Karpas-422 (cell line): ENCODE measurements around the gene BACH2. TPM values are rescaled to one million over a fixed set of nuclear protein-coding genes. Genes with fewer than 3 reads are reported as not detected.

Experiments
- DNase-seq: peaks from one replicate; pipeline ENCODE4 v3.0.0-alpha.2; 2015
- H2AFZ ChIP-seq: fragments of 200-600 bp; sonication (generic); 2 replicates; pipeline ENCODE4 v1.6.1; 2014; ENCODE audit warnings: antibody characterized with exemption, low read length, mixed read lengths
- H3K27ac ChIP-seq: fragments of 200-600 bp; sonication (generic); 2 replicates; pipeline ENCODE4 v1.5.1; 2014; ENCODE audit warnings: mild to moderate bottlenecking, low read length, moderate library complexity
- H3K27me3 ChIP-seq: fragments of 200-600 bp; sonication (generic); 2 replicates; pipeline ENCODE4 v1.6.1; 2014; ENCODE audit warnings: low read length, mixed read lengths
- H3K36me3 ChIP-seq: fragments of 200-600 bp; sonication (generic); 2 replicates; pipeline ENCODE4 v1.6.1; 2014; ENCODE audit warnings: low read length, mixed read lengths; ENCODE audit not compliant: insufficient read depth
- H3K4me1 ChIP-seq: fragments of 200-600 bp; sonication (generic); 2 replicates; pipeline ENCODE4 v1.6.1; 2014; ENCODE audit warnings: mild to moderate bottlenecking, low read length, mixed read lengths
- H3K4me2 ChIP-seq: fragments of 200-600 bp; sonication (generic); 2 replicates; pipeline ENCODE4 v1.6.1; 2014; ENCODE audit warnings: low read length, low read depth, mild to moderate bottlenecking; ENCODE audit not compliant: poor library complexity, severe bottlenecking
- H3K4me3 ChIP-seq: fragments of 200-600 bp; sonication (generic); 2 replicates; pipeline ENCODE4 v1.5.1; 2014; ENCODE audit warnings: mild to moderate bottlenecking, antibody characterized with exemption, low read length, mixed read lengths
- H3K79me2 ChIP-seq: fragments of 200-600 bp; sonication (generic); 2 replicates; pipeline ENCODE4 v1.6.1; 2014; ENCODE audit warnings: mild to moderate bottlenecking, low read length, mixed read lengths
- H3K9ac ChIP-seq: fragments of 200-600 bp; sonication (generic); 2 replicates; pipeline ENCODE4 v1.6.0; 2014; ENCODE audit warnings: low read length
- H3K9me2 ChIP-seq: fragments of 200-600 bp; sonication (generic), shearing (Covaris generic); replicated peaks from 2 replicates; pipeline ENCODE4 v1.6.0; 2014; ENCODE audit warnings: mild to moderate bottlenecking, low read length, moderate library complexity; ENCODE audit not compliant: insufficient read depth
- H3K9me3 ChIP-seq: fragments of 300-700, 200-600 bp; sonication (generic); 2 replicates; pipeline ENCODE4 v1.6.1; 2014; ENCODE audit warnings: low read length, mixed read lengths
- H4K20me1 ChIP-seq: fragments of 200-600 bp; sonication (generic); 2 replicates; pipeline ENCODE4 v1.6.1; 2014; ENCODE audit warnings: mild to moderate bottlenecking, antibody characterized with exemption, low read length, low read depth; ENCODE audit not compliant: insufficient read depth
- total RNA-seq: library from RNA; depleted of rRNA; stranded (reverse); fragments of >200 nt; shearing (Covaris generic); gene quantifications from 2 replicates; pipeline ENCODE4 v1.2.3, GENCODE V29; 2014; ENCODE audit warnings: low replicate concordance

Gene BACH2
- total RNA-seq, 1 experiment from 2014 or later, result 3.2 TPM

DNA sequence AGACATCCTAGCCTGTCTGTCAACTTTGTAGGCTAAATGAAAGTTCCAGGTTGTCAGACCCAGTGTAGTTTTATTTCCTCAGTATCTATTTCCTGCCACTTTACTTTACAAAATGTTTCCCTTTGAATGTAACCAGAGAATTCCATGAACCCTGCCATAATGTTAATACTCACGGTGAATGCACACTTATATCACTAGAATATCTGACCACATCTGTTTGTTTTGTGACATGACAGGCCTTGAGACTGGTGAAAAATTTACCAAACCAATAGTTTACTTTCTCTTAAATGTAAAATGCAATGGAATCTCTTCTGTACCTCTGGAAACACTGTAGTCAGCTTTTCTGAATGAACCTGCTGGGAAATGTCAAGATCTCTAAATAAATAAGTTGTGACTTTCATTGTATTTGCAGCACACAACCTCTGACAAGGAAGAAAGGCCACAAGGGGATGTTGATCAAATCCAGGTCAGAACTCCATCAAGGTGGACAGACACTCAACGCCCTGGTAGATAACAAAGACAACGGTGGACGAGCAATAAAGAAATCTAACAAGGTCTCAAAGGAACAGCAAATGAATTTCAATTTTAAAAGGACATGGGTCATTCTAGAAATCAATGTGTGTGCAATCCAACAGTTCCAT lies 59.2 kb downstream of the BACH2 start:
- no peak for DNase-seq
- Histone ChIP-seq H3K9me2 (no peaks in the 10 kb centered on the region), H3K79me2 (no peaks in the 10 kb centered on the region), H3K9ac (no peak overlapping the region), H3K4me1 (peaks cover 7% of the 10 kb centered on the region; the same call in 1 of the 2 replicates), H3K27me3 (no peaks in the 10 kb centered on the region), H4K20me1 (no peaks in the 10 kb centered on the region), H3K27ac (no peak overlapping the region), H3K36me3 (no peaks in the 10 kb centered on the region), H2AFZ (no peak overlapping the region), H3K4me3 (no peak overlapping the region), H3K4me2 (no peak overlapping the region), H3K9me3 (no peaks in the 10 kb centered on the region)

DNA sequence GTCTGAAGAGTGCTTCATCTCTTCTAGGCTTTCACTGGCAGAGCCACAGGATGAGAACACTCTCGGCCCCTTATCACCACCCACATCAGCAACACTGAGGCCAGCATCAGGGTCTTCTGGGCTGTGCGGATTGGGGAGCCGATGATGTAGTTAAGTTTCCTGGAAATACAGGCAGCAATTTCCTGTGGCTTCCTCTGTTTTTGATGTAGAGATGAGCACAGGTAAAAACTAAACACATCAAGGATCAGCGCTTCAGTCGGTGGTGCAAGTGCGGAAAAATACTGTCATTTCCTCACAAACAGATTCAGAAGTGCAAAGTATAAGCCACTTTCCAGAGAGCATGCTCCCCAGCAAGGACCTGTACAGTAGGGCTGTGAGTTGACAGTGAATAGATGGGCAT lies 62.6 kb downstream of the BACH2 start:
- H3K9me2 ChIP-seq, result no peaks in the 10 kb centered on the region
- H3K79me2 ChIP-seq, result no peaks in the 10 kb centered on the region
- no peak overlapping the region for H3K4me3 ChIP-seq
- no peaks in the 10 kb centered on the region for H3K9me3 ChIP-seq
- no peak overlapping the region for H3K27ac ChIP-seq
- no peak overlapping the region for H2AFZ ChIP-seq
- H3K9ac ChIP-seq, result no peak overlapping the region
- peaks cover 7% of the 10 kb centered on the region; the same call in 1 of the 2 replicates for H3K4me1 ChIP-seq
- H3K4me2 ChIP-seq, result no peak overlapping the region
- no peaks in the 10 kb centered on the region for H3K36me3 ChIP-seq
- H3K27me3 ChIP-seq, result no peaks in the 10 kb centered on the region
- no peak for DNase-seq
- H4K20me1 ChIP-seq, result no peaks in the 10 kb centered on the region

DNA sequence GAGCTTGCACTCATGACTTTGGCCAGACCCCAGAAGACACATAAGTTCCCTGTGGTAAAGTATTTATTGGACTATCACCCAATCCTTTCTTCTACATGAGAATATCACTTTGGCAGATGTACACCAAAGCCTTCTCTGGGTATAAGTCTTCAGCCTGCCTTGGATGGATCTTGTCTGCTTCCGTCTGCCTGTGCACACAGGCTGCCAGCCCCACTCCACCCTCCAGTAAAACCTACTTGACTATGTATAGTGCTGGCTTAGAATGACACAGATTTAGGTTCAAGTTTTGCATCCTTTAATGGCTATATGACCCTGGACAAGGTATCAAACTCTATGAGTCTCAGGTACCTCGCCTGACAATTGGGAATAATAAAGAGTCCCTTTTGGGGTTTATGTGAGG lies 63.4 kb downstream of the BACH2 start:
- Histone ChIP-seq H3K27me3 (no peaks in the 10 kb centered on the region), H3K4me3 (no peak overlapping the region), H3K4me2 (no peak overlapping the region), H3K79me2 (no peaks in the 10 kb centered on the region), H3K9ac (no peak overlapping the region), H3K27ac (no peak overlapping the region), H3K9me2 (no peaks in the 10 kb centered on the region), H2AFZ (no peak overlapping the region), H3K36me3 (no peaks in the 10 kb centered on the region), H4K20me1 (no peaks in the 10 kb centered on the region), H3K4me1 (peaks cover 7% of the 10 kb centered on the region; the same call in 1 of the 2 replicates), H3K9me3 (no peaks in the 10 kb centered on the region)
- no peak for DNase-seq

DNA sequence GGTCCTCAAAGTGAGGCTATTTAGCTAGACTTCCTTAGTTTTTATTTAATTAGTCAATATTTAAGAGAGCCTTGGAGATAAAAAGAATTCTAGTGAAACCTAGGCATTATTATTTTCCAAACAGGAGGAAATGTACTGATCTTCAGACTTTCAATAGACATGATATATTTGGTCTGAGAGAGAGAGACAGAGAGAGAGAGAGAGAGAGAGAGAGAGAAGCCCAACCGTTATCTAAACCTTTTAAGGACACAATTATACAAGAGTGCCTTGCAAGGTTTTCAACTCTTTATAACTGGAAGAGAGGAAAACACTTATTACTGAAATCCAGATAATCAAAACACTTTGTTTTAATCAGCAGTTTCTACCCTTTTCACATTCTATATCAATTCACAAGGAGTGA lies 64.8 kb downstream of the BACH2 start:
- Histone ChIP-seq H3K9ac (no peak overlapping the region), H4K20me1 (no peaks in the 10 kb centered on the region), H3K4me2 (no peak overlapping the region), H3K9me2 (no peaks in the 10 kb centered on the region), H3K4me1 (peaks cover 7% of the 10 kb centered on the region; the same call in 1 of the 2 replicates), H3K27me3 (no peaks in the 10 kb centered on the region), H2AFZ (no peak overlapping the region), H3K79me2 (no peaks in the 10 kb centered on the region), H3K4me3 (no peak overlapping the region), H3K36me3 (no peaks in the 10 kb centered on the region), H3K9me3 (no peaks in the 10 kb centered on the region), H3K27ac (no peak overlapping the region)
- DNase-seq, result no peak

DNA sequence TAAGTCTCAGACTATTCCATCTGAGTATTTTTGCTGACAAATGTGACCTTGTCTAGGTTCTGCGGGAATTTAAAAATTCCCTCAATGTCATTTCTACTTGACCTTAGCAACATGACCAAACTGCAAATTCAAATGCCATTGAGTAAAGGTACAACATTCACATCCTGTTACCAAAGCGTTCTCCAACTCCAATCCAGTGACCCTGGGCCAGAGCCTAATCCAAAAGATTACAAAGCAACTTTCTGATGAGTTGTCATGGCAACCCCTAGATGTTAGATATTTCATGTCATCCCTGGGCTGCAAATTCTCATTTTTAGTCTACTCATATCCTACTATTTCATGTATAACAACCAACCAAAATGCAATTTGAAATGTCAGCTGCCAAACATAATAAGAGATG lies 65.3 kb downstream of the BACH2 start:
- H3K9me3 ChIP-seq, result no peaks in the 10 kb centered on the region
- no peaks in the 10 kb centered on the region for H3K36me3 ChIP-seq
- H3K9me2 ChIP-seq, result no peaks in the 10 kb centered on the region
- H3K9ac ChIP-seq, result no peak overlapping the region
- H3K27me3 ChIP-seq, result no peaks in the 10 kb centered on the region
- no peak overlapping the region for H3K4me3 ChIP-seq
- no peak for DNase-seq
- no peaks in the 10 kb centered on the region for H4K20me1 ChIP-seq
- H3K4me2 ChIP-seq, result no peak overlapping the region
- H2AFZ ChIP-seq, result no peak overlapping the region
- no peak overlapping the region for H3K27ac ChIP-seq
- H3K79me2 ChIP-seq, result no peaks in the 10 kb centered on the region
- H3K4me1 ChIP-seq, result peaks cover 7% of the 10 kb centered on the region; the same call in 1 of the 2 replicates

DNA sequence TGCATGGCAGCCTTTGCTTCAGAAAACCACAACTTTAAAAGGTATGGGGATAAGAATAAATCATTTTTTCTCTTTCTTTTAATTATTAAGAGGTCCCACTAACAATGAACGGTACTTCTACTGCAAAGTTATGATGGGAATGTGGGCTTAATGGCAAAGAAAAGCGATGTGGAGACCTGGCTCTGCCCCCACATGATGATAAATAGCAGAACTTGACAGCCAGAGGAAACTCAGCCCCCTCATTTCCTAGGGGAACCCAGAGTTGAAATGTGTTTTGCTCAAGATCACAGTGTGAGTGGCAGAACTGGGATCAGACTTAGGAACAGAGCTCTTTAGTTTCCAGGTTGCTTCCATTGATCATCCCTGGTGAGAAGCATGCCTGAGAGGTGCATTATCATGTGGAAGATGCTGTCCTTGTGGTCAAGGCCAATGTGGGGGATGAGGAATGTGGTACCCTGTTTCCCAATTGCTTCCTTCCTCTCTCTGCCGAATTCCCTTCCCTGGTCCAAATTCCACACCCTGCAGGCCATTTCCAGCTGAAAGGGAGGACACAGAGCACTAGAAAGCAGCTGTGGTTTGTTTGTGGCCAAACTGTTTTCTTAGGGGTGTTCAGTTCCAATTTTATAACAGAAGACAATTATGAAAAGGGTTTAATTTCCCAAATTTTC lies 66.0 kb downstream of the BACH2 start:
- Histone ChIP-seq H3K36me3 (no peaks in the 10 kb centered on the region), H3K9me3 (no peaks in the 10 kb centered on the region), H3K9ac (no peak overlapping the region)

DNA sequence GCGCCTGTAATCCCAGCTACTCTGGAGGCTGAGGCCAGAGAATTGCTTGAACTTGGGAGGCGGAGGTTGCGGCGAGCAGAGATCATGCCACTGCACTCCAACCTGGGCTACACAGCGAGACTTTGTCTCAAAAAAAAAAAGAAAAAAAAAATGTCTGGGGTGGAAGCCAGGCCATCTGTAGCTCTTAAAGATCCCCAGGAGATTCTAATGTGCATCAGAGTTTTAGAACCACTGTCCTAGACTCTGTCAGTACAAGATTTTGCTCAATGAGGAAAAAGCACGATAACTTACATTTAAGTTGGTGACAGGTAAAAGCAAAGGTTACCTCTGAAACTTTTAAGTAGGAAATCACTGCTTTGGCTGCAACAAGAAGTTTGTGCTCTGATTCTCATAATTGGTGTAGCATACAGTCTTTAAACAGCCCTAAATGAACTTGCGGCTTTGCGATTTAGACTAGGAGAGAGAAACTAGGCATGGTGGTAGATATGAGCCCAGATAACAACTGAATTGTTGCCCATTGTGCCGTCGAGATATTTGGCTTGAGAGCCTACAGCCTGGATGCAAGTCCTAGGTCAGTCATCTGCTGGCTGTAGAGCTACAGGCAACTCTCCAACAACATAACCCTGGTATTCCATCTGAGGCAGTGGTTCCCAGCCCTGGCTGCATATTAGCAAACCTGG lies 67.2 kb downstream of the BACH2 start:
- DNase-seq, result no peak
- Histone ChIP-seq H3K79me2 (no peaks in the 10 kb centered on the region), H3K27me3 (no peaks in the 10 kb centered on the region), H3K9me2 (no peaks in the 10 kb centered on the region), H3K27ac (no peak overlapping the region), H4K20me1 (no peaks in the 10 kb centered on the region), H2AFZ (no peak overlapping the region), H3K36me3 (no peaks in the 10 kb centered on the region), H3K4me3 (no peak overlapping the region), H3K4me1 (peaks cover under 1% of the 10 kb centered on the region; the same call in 1 of the 2 replicates), H3K9me3 (no peaks in the 10 kb centered on the region), H3K4me2 (no peak overlapping the region), H3K9ac (no peak overlapping the region)

More for the DNA sequence above, 66.0 kb downstream of the BACH2 start:
- no peaks in the 10 kb centered on the region for H4K20me1 ChIP-seq
- no peaks in the 10 kb centered on the region for H3K9me2 ChIP-seq
- H3K4me1 ChIP-seq, result peaks cover 7% of the 10 kb centered on the region; the same call in 1 of the 2 replicates
- no peak for DNase-seq
- no peak overlapping the region for H3K4me3 ChIP-seq
- no peak overlapping the region for H2AFZ ChIP-seq
- no peak overlapping the region for H3K4me2 ChIP-seq
- H3K79me2 ChIP-seq, result no peaks in the 10 kb centered on the region
- no peaks in the 10 kb centered on the region for H3K27me3 ChIP-seq
- H3K27ac ChIP-seq, result no peak overlapping the region

DNA sequence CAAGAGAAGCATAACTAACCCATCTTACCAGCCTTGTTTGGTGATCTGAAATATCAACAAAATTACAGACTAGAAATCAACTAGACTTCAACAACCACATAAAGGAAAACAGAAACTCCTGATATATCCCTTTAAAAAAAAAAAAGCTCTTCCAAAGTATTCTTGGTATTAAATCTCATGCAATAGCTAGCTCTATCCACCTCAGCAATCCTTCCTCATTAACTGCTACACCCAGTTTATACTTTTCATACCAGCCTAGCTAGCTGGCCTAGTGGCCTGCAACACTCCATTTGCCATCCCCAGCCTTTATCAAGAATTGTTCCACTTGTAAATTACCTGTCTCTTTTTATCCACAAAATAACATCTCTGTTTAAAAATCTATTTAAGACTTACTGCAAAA lies 69.0 kb downstream of the BACH2 start:
- Histone ChIP-seq H3K27me3 (no peaks in the 10 kb centered on the region), H3K4me2 (no peak overlapping the region), H3K27ac (no peak overlapping the region), H3K36me3 (no peaks in the 10 kb centered on the region), H2AFZ (no peak overlapping the region), H3K4me3 (no peak overlapping the region), H3K9me3 (no peaks in the 10 kb centered on the region), H3K4me1 (no peaks in the 10 kb centered on the region), H3K9me2 (no peaks in the 10 kb centered on the region), H3K9ac (no peak overlapping the region), H3K79me2 (no peaks in the 10 kb centered on the region), H4K20me1 (no peaks in the 10 kb centered on the region)
- no peak for DNase-seq
